Hepatocyte (in vitro differentiated cells): ENCODE data around the gene PSMC1.

Experiments
- EZH2 ChIP-seq: fragments of 200-600 bp; sonication (generic); IDR thresholded peaks from 2 replicates; pipeline ENCODE4 v1.6.1; 2016; ENCODE audit warnings: antibody characterized with exemption, mild to moderate bottlenecking, borderline replicate concordance
- EZH2phosphoT487 ChIP-seq: fragments of 200-600 bp; sonication (generic); IDR thresholded peaks from one replicate; pipeline ENCODE4 v1.6.1; 2018; ENCODE audit warnings: antibody characterized with exemption, mild to moderate bottlenecking, low read depth, moderate library complexity; ENCODE audit not compliant: unreplicated experiment, severe bottlenecking
- TF ChIP-seq, protein P1 (sequence below): fragments of 200-600 bp; sonication (generic); IDR thresholded peaks from 2 replicates; pipeline ENCODE4 v1.5.1; 2016; ENCODE audit warnings: antibody characterized with exemption, mild to moderate bottlenecking; ENCODE audit not compliant: poor library complexity

DNA sequence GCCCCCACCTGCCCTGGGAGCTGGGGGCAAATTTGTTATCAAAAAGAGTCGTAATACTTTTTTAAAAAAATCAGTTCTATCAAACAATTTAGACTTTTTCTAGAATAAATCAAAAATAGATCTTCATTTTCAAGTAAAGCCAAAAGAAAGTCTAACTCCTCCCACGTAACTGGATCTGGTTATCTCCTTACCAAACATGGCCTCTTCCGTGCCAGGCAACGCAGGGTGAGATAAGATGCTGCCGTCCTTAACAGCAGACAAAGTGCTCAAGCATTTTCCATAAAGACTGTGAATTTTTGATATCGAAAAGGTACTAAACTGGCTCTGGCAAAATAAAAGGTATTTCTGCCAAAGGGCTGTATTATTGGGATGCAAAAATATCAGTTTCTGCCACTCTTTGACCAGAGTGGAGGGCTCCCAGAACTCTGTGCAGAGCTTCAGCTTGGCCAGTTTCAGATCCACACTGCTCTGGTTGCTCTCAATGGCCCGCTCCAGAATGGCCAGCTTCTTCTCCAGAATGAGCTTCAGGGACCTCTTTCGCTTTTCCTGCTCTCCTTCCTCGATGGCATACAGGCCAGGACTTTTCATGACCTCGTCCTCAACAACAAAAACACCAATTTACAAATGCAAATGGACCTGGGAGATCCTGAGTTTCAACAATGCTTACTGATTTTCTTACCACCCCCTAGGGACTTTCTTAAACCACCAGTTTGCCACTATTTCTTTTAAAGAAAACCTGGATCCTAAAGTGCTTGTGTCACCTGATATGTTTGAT, 46.4 kb downstream of the PSMC1 start:
- TF ChIP-seq, protein P1, sequence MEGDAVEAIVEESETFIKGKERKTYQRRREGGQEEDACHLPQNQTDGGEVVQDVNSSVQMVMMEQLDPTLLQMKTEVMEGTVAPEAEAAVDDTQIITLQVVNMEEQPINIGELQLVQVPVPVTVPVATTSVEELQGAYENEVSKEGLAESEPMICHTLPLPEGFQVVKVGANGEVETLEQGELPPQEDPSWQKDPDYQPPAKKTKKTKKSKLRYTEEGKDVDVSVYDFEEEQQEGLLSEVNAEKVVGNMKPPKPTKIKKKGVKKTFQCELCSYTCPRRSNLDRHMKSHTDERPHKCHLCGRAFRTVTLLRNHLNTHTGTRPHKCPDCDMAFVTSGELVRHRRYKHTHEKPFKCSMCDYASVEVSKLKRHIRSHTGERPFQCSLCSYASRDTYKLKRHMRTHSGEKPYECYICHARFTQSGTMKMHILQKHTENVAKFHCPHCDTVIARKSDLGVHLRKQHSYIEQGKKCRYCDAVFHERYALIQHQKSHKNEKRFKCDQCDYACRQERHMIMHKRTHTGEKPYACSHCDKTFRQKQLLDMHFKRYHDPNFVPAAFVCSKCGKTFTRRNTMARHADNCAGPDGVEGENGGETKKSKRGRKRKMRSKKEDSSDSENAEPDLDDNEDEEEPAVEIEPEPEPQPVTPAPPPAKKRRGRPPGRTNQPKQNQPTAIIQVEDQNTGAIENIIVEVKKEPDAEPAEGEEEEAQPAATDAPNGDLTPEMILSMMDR, result no peak
- no peak for TF ChIP-seq EZH2
- TF ChIP-seq EZH2phosphoT487, result no peak
